ENCODE data around the gene YWHAE.

DNA sequence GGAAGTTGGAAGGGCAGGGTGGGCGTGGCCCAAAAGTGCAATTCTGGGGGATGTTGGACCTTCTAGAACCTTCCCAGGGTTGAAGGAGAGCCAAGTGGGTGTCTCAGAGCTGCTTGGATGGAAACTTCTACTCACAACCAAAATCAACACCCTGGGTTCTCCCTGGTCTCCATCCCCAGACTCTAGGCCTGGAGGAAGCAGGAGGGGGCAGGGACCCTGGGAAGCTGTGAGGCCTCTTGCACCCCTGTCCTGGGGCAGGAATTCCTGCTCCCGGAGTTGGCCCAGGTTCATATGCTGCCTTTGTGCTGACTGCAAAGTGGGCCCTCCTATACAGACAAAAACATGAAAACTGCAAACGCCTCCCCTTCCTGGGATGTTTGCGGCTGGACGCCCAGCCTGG, 95.5 kb downstream of the YWHAE start:
- TF ChIP-seq, protein P1, sequence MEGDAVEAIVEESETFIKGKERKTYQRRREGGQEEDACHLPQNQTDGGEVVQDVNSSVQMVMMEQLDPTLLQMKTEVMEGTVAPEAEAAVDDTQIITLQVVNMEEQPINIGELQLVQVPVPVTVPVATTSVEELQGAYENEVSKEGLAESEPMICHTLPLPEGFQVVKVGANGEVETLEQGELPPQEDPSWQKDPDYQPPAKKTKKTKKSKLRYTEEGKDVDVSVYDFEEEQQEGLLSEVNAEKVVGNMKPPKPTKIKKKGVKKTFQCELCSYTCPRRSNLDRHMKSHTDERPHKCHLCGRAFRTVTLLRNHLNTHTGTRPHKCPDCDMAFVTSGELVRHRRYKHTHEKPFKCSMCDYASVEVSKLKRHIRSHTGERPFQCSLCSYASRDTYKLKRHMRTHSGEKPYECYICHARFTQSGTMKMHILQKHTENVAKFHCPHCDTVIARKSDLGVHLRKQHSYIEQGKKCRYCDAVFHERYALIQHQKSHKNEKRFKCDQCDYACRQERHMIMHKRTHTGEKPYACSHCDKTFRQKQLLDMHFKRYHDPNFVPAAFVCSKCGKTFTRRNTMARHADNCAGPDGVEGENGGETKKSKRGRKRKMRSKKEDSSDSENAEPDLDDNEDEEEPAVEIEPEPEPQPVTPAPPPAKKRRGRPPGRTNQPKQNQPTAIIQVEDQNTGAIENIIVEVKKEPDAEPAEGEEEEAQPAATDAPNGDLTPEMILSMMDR (IDR thresholded peaks at IDR 0.05) = no peak
- TF ChIP-seq EP300 (IDR thresholded peaks at IDR 0.05) = no peak

Measured in ovary (tissue), 3 donors.